NT2/D1 (cell line): ENCODE measurements around the gene URAD.

Experiments
- SUZ12 ChIP-seq: IDR thresholded peaks from 2 replicates; pipeline ENCODE4 v1.6.1; 2011; ENCODE audit not compliant: insufficient read length, insufficient read depth; ENCODE audit errors: extremely low read depth
- YY1 ChIP-seq: IDR thresholded peaks from 2 replicates; pipeline ENCODE4 v1.6.1; 2011; ENCODE audit not compliant: insufficient read length, insufficient read depth
- ZNF274 ChIP-seq: IDR thresholded peaks from 2 replicates; pipeline ENCODE4 v1.6.1; 2011; ENCODE audit warnings: mild to moderate bottlenecking, low read depth, low read length

- no peak for TF ChIP-seq ZNF274
- TF ChIP-seq SUZ12: peak; percentile 60
- no peak for TF ChIP-seq YY1
Measured at GRCh38 chr13:27954406-27954851, 34.1 kb downstream of the URAD start.
